ENCODE data around the gene DOK1.

The DOK1 gene

GRCh38 chr2:74525717-74526648, 28.5 kb upstream of the DOK1 start, which contains the start of gene DQX1:
TSS of gene DQX1 (minus strand) at chr2:74526231. CDS start at chr2:74525729, 502 bp downstream.
- no peak for DNase-seq (ENCODE audit: low read depth)

GRCh38 chr2:74526649-74527230, 27.8 kb upstream of the DOK1 start:
- DNase-seq (ENCODE audit: low read depth): no peak

GRCh38 chr2:74527741-74528140, 26.8 kb upstream of the DOK1 start:
- no peak for DNase-seq (ENCODE audit: low read depth)

GRCh38 chr2:74528600-74529356, 25.7 kb upstream of the DOK1 start:
- DNase-seq (ENCODE audit: low read depth): no peak

- peak; percentile 97 for DNase-seq (ENCODE audit: low read depth)
These were observed 24.9 kb upstream of the DOK1 start, which contains the start of the genes AUP1 and HTRA2 for GRCh38 chr2:74529357-74530238. TSS of gene AUP1 (minus strand) at chr2:74529706. CDS start at chr2:74529629, 77 bp downstream. TSS of gene HTRA2 (plus strand) at chr2:74529933. CDS start at chr2:74530007, 74 bp downstream.

- DNase-seq (ENCODE audit: low read depth): no peak
These were observed 24.0 kb upstream of the DOK1 start for GRCh38 chr2:74530239-74531187.

- DNase-seq (ENCODE audit: low read depth): no peak
These were observed 22.9 kb upstream of the DOK1 start for GRCh38 chr2:74531666-74532065.

- DNase-seq (ENCODE audit: low read depth): no peak
These were observed 22.3 kb upstream of the DOK1 start for GRCh38 chr2:74532222-74532621.

GRCh38 chr2:74533464-74533863, 21.1 kb upstream of the DOK1 start:
- DNase-seq (ENCODE audit: low read depth): no peak

GRCh38 chr2:74534411-74534810, 20.1 kb upstream of the DOK1 start:
- no peak for DNase-seq (ENCODE audit: low read depth)

- DNase-seq (ENCODE audit: low read depth): no peak
These were observed 19.0 kb upstream of the DOK1 start for GRCh38 chr2:74535440-74535965.

- DNase-seq (ENCODE audit: low read depth): no peak
These were observed 18.2 kb upstream of the DOK1 start for GRCh38 chr2:74536166-74536950.

GRCh38 chr2:74537140-74537539, 17.4 kb upstream of the DOK1 start:
- DNase-seq (ENCODE audit: low read depth): no peak

- no peak for DNase-seq (ENCODE audit: low read depth)
These were observed 15.6 kb upstream of the DOK1 start for GRCh38 chr2:74538881-74539339.

- no peak for DNase-seq (ENCODE audit: low read depth)
These were observed 14.2 kb upstream of the DOK1 start for GRCh38 chr2:74540291-74540690.

GRCh38 chr2:74542978-74543377, 11.5 kb upstream of the DOK1 start:
- DNase-seq (ENCODE audit: low read depth): no peak

- no peak for DNase-seq (ENCODE audit: low read depth)
These were observed 9.9 kb upstream of the DOK1 start for GRCh38 chr2:74544634-74545033.

GRCh38 chr2:74546004-74546403, 8.5 kb upstream of the DOK1 start:
- DNase-seq (ENCODE audit: low read depth): no peak

GRCh38 chr2:74548285-74548899, 6.1 kb upstream of the DOK1 start:
- DNase-seq (ENCODE audit: low read depth): no peak
